Neural progenitor cell (in vitro differentiated cells): ENCODE results near the gene BBS5. TPM values are rescaled to one million over a fixed set of nuclear protein-coding genes. Genes with fewer than 3 reads are reported as not detected.

ENCODE experiments used
- DNase-seq: peaks from one replicate; pipeline ENCODE4 v3.0.0-alpha.2; 2016; ENCODE audit warnings: low spot score
- H2AFZ ChIP-seq: fragments of 200-600 bp; sonication (generic); replicated peaks from 2 replicates; pipeline ENCODE4 v1.6.1; 2016; ENCODE audit warnings: antibody characterized with exemption
- H3F3A ChIP-seq: fragments of 200-600 bp; sonication (generic); 2 replicates; pipeline ENCODE4 v1.6.1; 2016; ENCODE audit warnings: antibody characterized with exemption, low read depth
- H3K27ac ChIP-seq: fragments of 200-600 bp; sonication (generic); 2 replicates; pipeline ENCODE4 v1.5.1; 2016; ENCODE audit warnings: mild to moderate bottlenecking
- H3K27me3 ChIP-seq: fragments of 200-600 bp; sonication (generic); 2 replicates; pipeline ENCODE4 v1.6.1; 2016; ENCODE audit warnings: mild to moderate bottlenecking, moderate library complexity
- H3K36me3 ChIP-seq: fragments of 200-600 bp; sonication (generic); 2 replicates; pipeline ENCODE4 v1.5.1; 2016
- H3K4me1 ChIP-seq: fragments of 200-600 bp; sonication (generic); 2 replicates; pipeline ENCODE4 v1.6.1; 2016; ENCODE audit warnings: mixed run types
- H3K4me2 ChIP-seq: fragments of 200-600 bp; sonication (generic); 2 replicates; pipeline ENCODE4 v1.6.1; 2016
- H3K4me3 ChIP-seq: fragments of 200-600 bp; sonication (generic); 2 replicates; pipeline ENCODE4 v1.5.1; 2016
- H3K79me2 ChIP-seq: fragments of 200-600 bp; sonication (generic); 2 replicates; pipeline ENCODE4 v1.6.1; 2016; ENCODE audit warnings: low read depth
- H3K9ac ChIP-seq: fragments of 200-600 bp; sonication (generic); 2 replicates; pipeline ENCODE4 v1.6.1; 2016
- H3K9me3 ChIP-seq: fragments of 200-600 bp; sonication (generic); 2 replicates; pipeline ENCODE4 v1.5.1; 2016; ENCODE audit warnings: low read depth
- H4K20me1 ChIP-seq: fragments of 200-600 bp; sonication (generic); 2 replicates; pipeline ENCODE4 v1.6.1; 2016; ENCODE audit warnings: low read depth
- H3K27ac Mint-ChIP-seq: 3 replicates; pipeline ENCODE4 v1.8.0; 2021; ENCODE audit warnings: mixed read lengths
- H3K27me3 Mint-ChIP-seq: 2 replicates; pipeline ENCODE4 v1.8.0; 2022; ENCODE audit warnings: low read depth, mild to moderate bottlenecking, inconsistent platforms, moderate library complexity, mixed read lengths; ENCODE audit not compliant: insufficient read depth
- H3K36me3 Mint-ChIP-seq: 3 replicates; pipeline ENCODE4 v1.8.0; 2021; ENCODE audit warnings: mixed read lengths
- H3K4me1 Mint-ChIP-seq: 3 replicates; pipeline ENCODE4 v1.8.0; 2021; ENCODE audit warnings: mixed read lengths
- H3K4me3 Mint-ChIP-seq: 3 replicates; pipeline ENCODE4 v1.8.0; 2021; ENCODE audit warnings: mild to moderate bottlenecking, moderate library complexity, mixed read lengths
- H3K9me3 Mint-ChIP-seq: 3 replicates; pipeline ENCODE4 v1.8.0; 2020; ENCODE audit warnings: mixed read lengths
- EZH2 ChIP-seq: fragments of 200-600 bp; sonication (generic); IDR thresholded peaks from 2 replicates; pipeline ENCODE4 v1.6.1; 2017; ENCODE audit warnings: antibody characterized with exemption, mild to moderate bottlenecking, moderate library complexity
- EZH2phosphoT487 ChIP-seq: fragments of 200-600 bp; sonication (generic); IDR thresholded peaks from 2 replicates; pipeline ENCODE4 v1.6.1; 2017; ENCODE audit warnings: antibody characterized with exemption
- total RNA-seq: library from RNA; depleted of rRNA; stranded (reverse); fragments of >200 nt; gene quantifications from 2 replicates; pipeline ENCODE4 v1.2.3, GENCODE V29; 2015; ENCODE audit warnings: low replicate concordance
- TF ChIP-seq, protein P1 (sequence below): fragments of 200-600 bp; sonication (generic); IDR thresholded peaks from 2 replicates; pipeline ENCODE4 v1.5.1; 2017; ENCODE audit warnings: antibody characterized with exemption, mild to moderate bottlenecking

Gene BBS5
- total RNA-seq, 1 donor from 2014 or later = 3.8 TPM

DNA sequence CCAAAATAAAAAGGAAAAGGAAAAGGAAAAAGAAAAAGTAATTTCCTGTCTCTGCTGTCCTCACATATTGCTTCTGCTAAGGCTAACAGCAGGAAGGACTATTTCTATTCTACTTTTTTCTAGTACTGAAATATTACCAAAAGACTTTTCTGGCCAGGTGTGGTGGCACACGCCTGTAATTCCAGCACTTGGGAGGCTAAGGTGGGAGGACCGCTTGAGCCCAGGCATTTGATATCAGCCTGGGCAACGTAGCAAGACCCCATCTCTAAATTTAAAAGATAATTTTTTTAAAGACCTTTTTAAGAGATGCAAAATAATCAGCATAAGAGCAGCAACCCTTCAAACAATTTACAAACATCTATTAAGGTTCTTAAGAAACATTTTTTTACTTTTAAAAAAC, 63.1 kb downstream of the BBS5 start:
- no peaks in the 10 kb centered on the region for H4K20me1 ChIP-seq
- no peak overlapping the region for H3K27ac ChIP-seq
- H3K27me3 Mint-ChIP-seq = no peaks in the 10 kb centered on the region
- no peak overlapping the region for H3K9ac ChIP-seq
- H3K9me3 ChIP-seq = no peaks in the 10 kb centered on the region
- no peaks in the 10 kb centered on the region for H3F3A ChIP-seq
- TF ChIP-seq EZH2 (no peak), EZH2phosphoT487 (no peak)
- TF ChIP-seq, protein P1, sequence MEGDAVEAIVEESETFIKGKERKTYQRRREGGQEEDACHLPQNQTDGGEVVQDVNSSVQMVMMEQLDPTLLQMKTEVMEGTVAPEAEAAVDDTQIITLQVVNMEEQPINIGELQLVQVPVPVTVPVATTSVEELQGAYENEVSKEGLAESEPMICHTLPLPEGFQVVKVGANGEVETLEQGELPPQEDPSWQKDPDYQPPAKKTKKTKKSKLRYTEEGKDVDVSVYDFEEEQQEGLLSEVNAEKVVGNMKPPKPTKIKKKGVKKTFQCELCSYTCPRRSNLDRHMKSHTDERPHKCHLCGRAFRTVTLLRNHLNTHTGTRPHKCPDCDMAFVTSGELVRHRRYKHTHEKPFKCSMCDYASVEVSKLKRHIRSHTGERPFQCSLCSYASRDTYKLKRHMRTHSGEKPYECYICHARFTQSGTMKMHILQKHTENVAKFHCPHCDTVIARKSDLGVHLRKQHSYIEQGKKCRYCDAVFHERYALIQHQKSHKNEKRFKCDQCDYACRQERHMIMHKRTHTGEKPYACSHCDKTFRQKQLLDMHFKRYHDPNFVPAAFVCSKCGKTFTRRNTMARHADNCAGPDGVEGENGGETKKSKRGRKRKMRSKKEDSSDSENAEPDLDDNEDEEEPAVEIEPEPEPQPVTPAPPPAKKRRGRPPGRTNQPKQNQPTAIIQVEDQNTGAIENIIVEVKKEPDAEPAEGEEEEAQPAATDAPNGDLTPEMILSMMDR = no peak
- H3K4me1 Mint-ChIP-seq = no peaks in the 10 kb centered on the region
- H3K4me2 ChIP-seq = no peak overlapping the region
- peaks cover 1% of the 10 kb centered on the region for H3K36me3 Mint-ChIP-seq
- no peaks in the 10 kb centered on the region for H3K79me2 ChIP-seq
- no peak overlapping the region for H3K27ac Mint-ChIP-seq
- peaks cover 13% of the 10 kb centered on the region for H3K36me3 ChIP-seq
- no peak for DNase-seq
- no peaks in the 10 kb centered on the region for H3K9me3 Mint-ChIP-seq
- H3K4me1 ChIP-seq = no peaks in the 10 kb centered on the region
- no peak overlapping the region for H3K4me3 Mint-ChIP-seq
- H3K4me3 ChIP-seq = no peak overlapping the region
- H3K27me3 ChIP-seq = no peaks in the 10 kb centered on the region
- H2AFZ ChIP-seq = no peak overlapping the region

DNA sequence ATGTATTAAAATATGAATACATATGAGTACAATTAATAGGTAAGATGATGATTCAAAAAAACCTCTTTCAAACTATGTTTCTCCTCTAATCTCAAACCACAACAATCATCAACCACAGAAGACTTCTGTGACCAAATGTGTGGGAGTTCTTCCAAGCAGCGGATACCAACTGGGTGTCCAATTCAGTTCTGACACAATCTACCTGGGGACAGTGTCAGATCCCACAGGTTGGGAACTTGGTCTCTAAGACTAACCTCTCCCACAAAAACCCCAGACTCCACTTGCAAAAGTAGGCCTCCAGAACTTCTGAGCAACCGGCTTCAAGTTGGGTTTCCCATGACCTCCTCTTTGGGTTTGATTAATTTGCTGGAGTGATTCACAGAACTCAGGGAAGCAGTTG, 67.5 kb downstream of the BBS5 start:
- H3K27me3 ChIP-seq = no peaks in the 10 kb centered on the region
- H3F3A ChIP-seq = no peaks in the 10 kb centered on the region
- H4K20me1 ChIP-seq = no peaks in the 10 kb centered on the region
- H3K36me3 Mint-ChIP-seq = peaks cover 3% of the 10 kb centered on the region
- no peaks in the 10 kb centered on the region for H3K27me3 Mint-ChIP-seq
- no peak overlapping the region for H3K27ac ChIP-seq
- H3K9me3 ChIP-seq = no peaks in the 10 kb centered on the region
- TF ChIP-seq, protein P1 = no peak
- TF ChIP-seq EZH2 (no peak), EZH2phosphoT487 (no peak)
- H3K4me3 ChIP-seq = no peak overlapping the region
- H3K79me2 ChIP-seq = no peaks in the 10 kb centered on the region
- H3K9me3 Mint-ChIP-seq = no peaks in the 10 kb centered on the region
- no peaks in the 10 kb centered on the region for H3K4me1 Mint-ChIP-seq
- no peaks in the 10 kb centered on the region for H3K4me1 ChIP-seq
- H3K4me3 Mint-ChIP-seq = no peak overlapping the region
- H3K9ac ChIP-seq = no peak overlapping the region
- H2AFZ ChIP-seq = no peak overlapping the region
- H3K27ac Mint-ChIP-seq = no peak overlapping the region
- H3K4me2 ChIP-seq = no peak overlapping the region
- DNase-seq = no peak
- peaks cover 2% of the 10 kb centered on the region for H3K36me3 ChIP-seq

Other genes starting within 250 kb of the BBS5 start
- 143 and 151 TPM in 2 replicates for gene LRP2, start 117.0 kb upstream of the BBS5 start, total RNA-seq
- 0.06 and 0.31 TPM in 2 replicates for gene KLHL41, start 30.2 kb downstream of the BBS5 start, total RNA-seq
- 50.6 and 60.3 TPM in 2 replicates for gene FASTKD1, start 94.4 kb downstream of the BBS5 start, total RNA-seq
- 50.0 and 88.4 TPM in 2 replicates for gene PPIG, start 104.9 kb downstream of the BBS5 start, total RNA-seq
- 1.2 and 2.5 TPM in 2 replicates for gene CFAP210, start 214.9 kb downstream of the BBS5 start, total RNA-seq
- 9.2 and 16.8 TPM in 2 replicates for gene PHOSPHO2, start 215.0 kb downstream of the BBS5 start, total RNA-seq